Measurements from ENCODE around the gene PPHLN1.

Gene PPHLN1

DNA sequence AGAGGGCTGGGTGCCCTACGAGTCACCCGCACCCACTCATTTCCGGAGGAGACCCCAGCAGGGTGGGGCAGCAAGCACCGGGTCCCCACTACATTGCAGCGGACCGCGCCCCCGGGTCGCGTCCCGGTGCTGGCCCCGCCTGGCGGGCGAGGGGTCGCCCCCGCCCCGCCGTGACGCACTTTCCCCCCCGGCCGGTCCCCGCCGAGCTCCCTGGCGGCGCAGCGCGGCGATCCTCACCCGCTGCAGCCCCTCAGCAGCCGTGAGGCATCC is 157.5 kb downstream of the PPHLN1 start:
- DNase-seq = peak in 1 of 3 experiments; percentile 81

DNA sequence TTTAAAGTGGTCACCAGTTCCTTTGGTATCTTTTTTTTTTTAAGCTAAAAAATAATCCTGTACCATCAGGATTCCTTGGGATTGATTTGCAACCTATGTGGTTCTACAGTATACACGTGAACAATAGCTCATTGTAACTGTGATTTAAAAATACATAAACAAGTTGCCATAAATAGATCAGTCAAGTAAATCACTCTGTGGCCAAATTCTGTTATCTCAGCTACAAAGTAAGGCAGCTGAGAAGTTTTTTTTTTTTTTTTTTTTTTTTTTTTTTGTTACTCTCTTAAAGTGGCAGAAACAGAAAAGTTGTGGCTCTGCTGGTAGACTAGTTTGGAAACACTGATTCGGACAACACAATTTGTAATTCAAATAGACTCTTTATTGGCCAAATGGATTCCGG is 159.0 kb downstream of the PPHLN1 start:
- no peak for DNase-seq

DNA sequence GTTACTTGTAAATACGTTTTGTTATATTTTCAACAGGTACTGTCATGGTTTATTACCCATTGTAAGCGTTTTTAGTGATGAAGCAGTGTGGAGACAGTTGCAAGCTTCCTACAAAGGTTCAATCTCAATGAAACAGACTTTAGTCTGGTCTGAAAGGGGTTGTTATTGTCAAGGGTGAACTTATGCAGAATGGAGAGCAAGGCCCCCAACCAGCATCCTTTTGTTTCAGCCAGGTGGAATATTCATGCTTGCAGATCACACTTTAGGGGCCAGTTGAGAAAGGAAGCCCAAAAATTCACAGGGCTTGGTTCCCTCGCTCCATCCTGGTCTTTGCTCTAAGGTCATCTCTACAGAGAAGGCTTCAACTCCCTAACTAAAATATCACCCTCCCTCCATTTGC is 159.9 kb downstream of the PPHLN1 start:
- DNase-seq = no peak

DNA sequence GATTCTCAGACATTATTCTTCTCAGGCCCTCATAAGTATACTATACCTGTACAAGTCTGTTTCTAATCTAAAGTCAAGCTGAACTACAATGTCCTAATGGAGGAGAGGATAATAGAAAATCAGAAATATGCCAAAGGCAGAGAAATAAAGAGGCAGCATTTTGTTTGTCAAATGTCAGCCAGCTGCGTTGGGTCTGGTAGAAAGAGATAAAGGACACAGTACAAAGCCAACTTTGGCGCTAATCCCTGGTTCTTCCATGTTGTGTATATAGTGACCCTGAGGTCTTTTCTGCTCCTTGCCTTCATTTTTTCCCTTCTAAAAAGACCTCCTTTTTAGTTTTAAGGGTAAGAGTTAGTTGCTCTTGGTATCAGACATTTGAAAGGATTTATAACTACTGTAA is 160.4 kb downstream of the PPHLN1 start:
- DNase-seq = no peak

DNA sequence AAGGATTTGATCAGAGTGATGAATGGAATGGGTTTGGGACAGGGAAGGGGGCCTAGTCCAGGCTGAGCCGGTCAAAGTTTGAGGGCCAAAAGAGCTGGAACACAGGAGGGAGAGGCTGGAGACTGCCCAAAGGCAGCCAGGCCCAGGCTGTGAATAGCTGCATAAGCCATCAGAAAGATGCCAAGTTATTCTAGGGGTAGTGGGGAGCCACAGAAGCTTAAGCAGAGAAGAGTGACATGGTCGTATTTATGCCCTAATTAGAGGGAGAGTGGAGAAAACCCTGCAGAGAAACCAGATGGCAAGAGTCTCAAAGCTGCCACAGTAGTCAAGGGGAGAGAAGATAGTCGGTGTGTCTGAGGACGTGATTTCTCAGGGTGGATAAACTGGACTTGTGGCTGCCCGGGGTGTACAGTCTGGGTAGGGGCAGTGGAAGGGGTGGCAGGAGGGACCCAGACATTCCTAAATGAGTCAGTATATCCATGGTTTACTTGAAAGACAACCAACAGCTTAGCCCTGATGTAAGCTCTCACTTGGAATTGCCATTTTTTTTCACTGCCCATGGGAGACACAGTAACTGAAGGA is 164.4 kb downstream of the PPHLN1 start:
- no peak for DNase-seq
